Neutrophil (primary cell): Measurements from ENCODE around the gene TOLLIP.

Source experiments
- H3K27ac ChIP-seq: fragments of 200-600 bp; sonication (generic); 2 replicates; pipeline ENCODE4 v1.5.1; 2016; ENCODE audit warnings: mild to moderate bottlenecking, moderate library complexity
- H3K27me3 ChIP-seq: fragments of 200-600 bp; sonication (generic); 2 replicates; pipeline ENCODE4 v1.6.0; 2016; ENCODE audit warnings: mild to moderate bottlenecking
- H3K36me3 ChIP-seq: fragments of 200-600 bp; sonication (generic); 2 replicates; pipeline ENCODE4 v1.5.1; 2017
- H3K4me1 ChIP-seq, 2 experiments: fragments of 200-600 bp in 1 of 2; sonication (generic) in 1 of 2; 1 replicate in 1 of 2; 2 replicates in 1 of 2; pipeline versions ENCODE4 v1.5.1 to v1.6.1; 2013 to 2016; ENCODE audit warnings: low read depth in 1 of 2, low read length in 1 of 2, mild to moderate bottlenecking in 1 of 2, moderate library complexity in 1 of 2; ENCODE audit not compliant: control insufficient read depth in 1 of 2, insufficient read depth in 1 of 2
- H3K4me3 ChIP-seq, 2 experiments: fragments of 200-600 bp in 1 of 2; sonication (generic) in 1 of 2; 1 replicate in 1 of 2; 2 replicates in 1 of 2; pipeline ENCODE4 v1.5.1; 2013 to 2016; ENCODE audit warnings: low read depth in 1 of 2, low read length in 1 of 2, mild to moderate bottlenecking in 1 of 2, moderate library complexity in 1 of 2
- H3K9me3 ChIP-seq: fragments of 200-600 bp; sonication (generic); 2 replicates; pipeline ENCODE4 v1.5.1; 2016
- CTCF ChIP-seq: fragments of 200-600 bp; sonication (generic); IDR thresholded peaks from 2 replicates; pipeline ENCODE4 v1.5.1; 2016; ENCODE audit warnings: antibody characterized with exemption

TOLLIP gene

GRCh38 chr11:1292018-1292643 is 17.3 kb downstream of the TOLLIP start:
- peaks cover 81% of the 10 kb centered on the region for H3K36me3 ChIP-seq

GRCh38 chr11:1291295-1292017 is 18.0 kb downstream of the TOLLIP start:
- Histone ChIP-seq H3K4me3 (no peak overlapping the region), H3K27ac (no peak overlapping the region), H3K36me3 (peaks cover 88% of the 10 kb centered on the region), H3K9me3 (no peaks in the 10 kb centered on the region), H3K27me3 (no peaks in the 10 kb centered on the region), H3K4me1 (no peaks in the 10 kb centered on the region)
- no peak for TF ChIP-seq CTCF

More at GRCh38 chr11:1292018-1292643, 17.3 kb downstream of the TOLLIP start:
- no peak overlapping the region for H3K4me3 ChIP-seq
- no peaks in the 10 kb centered on the region for H3K4me1 ChIP-seq
- no peaks in the 10 kb centered on the region for H3K27me3 ChIP-seq
- no peak for TF ChIP-seq CTCF
- no peak overlapping the region for H3K27ac ChIP-seq
- H3K9me3 ChIP-seq = no peaks in the 10 kb centered on the region

- H3K36me3 ChIP-seq = peaks cover 88% of the 10 kb centered on the region
- H3K27ac ChIP-seq = no peak overlapping the region
- no peak for TF ChIP-seq CTCF
- no peaks in the 10 kb centered on the region for H3K4me1 ChIP-seq
- H3K9me3 ChIP-seq = no peaks in the 10 kb centered on the region
- H3K4me3 ChIP-seq = no peak overlapping the region
- H3K27me3 ChIP-seq = no peaks in the 10 kb centered on the region
Observed at GRCh38 chr11:1290052-1291040, 19.1 kb downstream of the TOLLIP start.

DNA sequence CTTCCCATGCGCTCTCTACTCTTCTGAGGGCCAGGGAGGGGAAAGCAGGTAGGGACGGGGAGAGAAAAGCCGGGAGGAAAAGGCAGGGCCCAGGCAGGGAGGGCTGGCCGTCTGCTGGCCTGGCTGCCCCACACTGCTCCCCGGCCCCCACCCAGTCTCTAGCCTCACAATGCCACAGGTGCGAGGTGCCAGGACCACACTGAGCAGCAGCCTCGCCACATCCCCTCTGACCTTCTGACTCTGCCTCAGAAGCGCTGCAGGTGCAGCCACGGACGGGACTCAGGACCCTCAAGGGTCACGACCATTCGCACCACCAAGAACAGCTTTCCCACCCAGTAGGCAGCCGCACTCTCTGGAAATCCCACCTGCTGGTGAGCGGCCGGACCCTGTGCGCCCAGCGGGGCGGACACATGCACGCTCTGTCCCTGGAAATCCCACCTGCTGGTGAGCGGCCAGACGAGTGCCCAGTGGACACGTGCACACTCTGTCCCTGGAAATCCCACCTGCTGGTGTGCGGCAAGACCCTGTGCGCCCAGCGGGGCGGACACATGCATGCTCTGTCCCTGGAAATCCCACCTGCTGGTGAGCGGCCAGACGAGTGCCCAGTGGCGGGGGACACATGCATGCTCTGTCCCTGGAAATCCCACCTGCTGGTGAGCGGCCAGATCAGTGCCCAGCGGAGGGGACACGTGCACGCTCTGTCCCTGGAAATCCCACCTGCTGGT is 20.1 kb downstream of the TOLLIP start:
- Histone ChIP-seq H3K4me1 (no peaks in the 10 kb centered on the region), H3K36me3 (peaks cover 92% of the 10 kb centered on the region), H3K9me3 (no peaks in the 10 kb centered on the region), H3K27ac (no peak overlapping the region), H3K27me3 (no peaks in the 10 kb centered on the region), H3K4me3 (no peak overlapping the region)
- no peak for TF ChIP-seq CTCF
